GM21619 (cell line): ENCODE data around the gene MCF2L2.
"Not testable (repeated sequence)": the region's sequence is repeated elsewhere in the genome, so short reads cannot be mapped to it uniquely, and the experiment has no call there.

Experiments
- ATAC-seq: cut with Tn5 transposase; IDR thresholded peaks from one replicate; pipeline ENCODE4 v1.9.1; 2021; ENCODE audit not compliant: unreplicated experiment

The MCF2L2 gene

GRCh38 chr3:183443395-183444385 lies 15.3 kb upstream of the MCF2L2 start:
- ATAC-seq: no peak

DNA sequence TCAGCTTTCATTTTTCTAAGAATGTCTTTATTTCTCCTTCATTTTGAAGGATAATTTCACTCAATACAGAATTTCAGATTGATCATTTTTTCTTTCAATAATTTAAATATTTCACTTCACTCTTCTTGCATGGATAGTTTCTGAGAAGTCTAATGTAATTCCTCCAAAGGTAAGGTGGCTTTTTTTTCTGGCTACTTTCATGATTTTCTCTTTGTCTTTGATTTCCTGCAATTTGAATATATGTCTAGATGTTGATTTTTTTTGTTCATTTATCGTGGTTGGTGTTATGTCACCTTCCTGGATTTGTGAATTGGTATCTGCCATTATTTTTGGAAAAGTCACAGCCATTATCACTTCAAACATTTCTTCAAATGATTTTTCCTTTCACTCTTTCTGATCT lies 14.6 kb upstream of the MCF2L2 start:
- no peak for ATAC-seq

- ATAC-seq: not testable (repeated sequence)
These were observed 12.1 kb upstream of the MCF2L2 start for GRCh38 chr3:183440521-183440920.

DNA sequence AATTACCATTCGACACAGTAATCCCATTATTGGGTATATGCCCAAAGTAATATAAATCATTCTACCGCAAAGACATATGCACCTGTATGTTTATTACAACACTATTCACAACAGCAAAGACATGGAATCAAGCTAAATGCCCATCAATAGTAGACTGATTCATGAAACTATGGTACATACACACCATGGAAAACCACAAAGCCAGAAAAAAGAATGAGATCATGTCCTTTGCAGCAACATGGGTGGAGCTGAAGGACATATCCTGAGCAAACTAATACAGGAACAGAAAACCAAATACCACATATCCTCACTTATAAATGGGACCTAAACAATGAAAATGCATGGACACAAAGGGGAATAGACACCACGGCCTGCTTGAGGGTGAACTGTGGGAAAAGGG lies 11.1 kb upstream of the MCF2L2 start:
- ATAC-seq: no peak

- ATAC-seq: no peak
These were observed 10.3 kb upstream of the MCF2L2 start for GRCh38 chr3:183438735-183439134.

GRCh38 chr3:183437666-183438564 lies 9.5 kb upstream of the MCF2L2 start:
- no peak for ATAC-seq

GRCh38 chr3:183437061-183437460 lies 8.6 kb upstream of the MCF2L2 start:
- ATAC-seq: no peak

- ATAC-seq: peak; percentile 93
These were observed 7.2 kb upstream of the MCF2L2 start for GRCh38 chr3:183435661-183436060.

GRCh38 chr3:183434992-183435391 lies 6.6 kb upstream of the MCF2L2 start:
- no peak for ATAC-seq

GRCh38 chr3:183434503-183434902 lies 6.1 kb upstream of the MCF2L2 start:
- ATAC-seq: no peak

GRCh38 chr3:183430325-183430957 lies 2.0 kb upstream of the MCF2L2 start:
- no peak for ATAC-seq

DNA sequence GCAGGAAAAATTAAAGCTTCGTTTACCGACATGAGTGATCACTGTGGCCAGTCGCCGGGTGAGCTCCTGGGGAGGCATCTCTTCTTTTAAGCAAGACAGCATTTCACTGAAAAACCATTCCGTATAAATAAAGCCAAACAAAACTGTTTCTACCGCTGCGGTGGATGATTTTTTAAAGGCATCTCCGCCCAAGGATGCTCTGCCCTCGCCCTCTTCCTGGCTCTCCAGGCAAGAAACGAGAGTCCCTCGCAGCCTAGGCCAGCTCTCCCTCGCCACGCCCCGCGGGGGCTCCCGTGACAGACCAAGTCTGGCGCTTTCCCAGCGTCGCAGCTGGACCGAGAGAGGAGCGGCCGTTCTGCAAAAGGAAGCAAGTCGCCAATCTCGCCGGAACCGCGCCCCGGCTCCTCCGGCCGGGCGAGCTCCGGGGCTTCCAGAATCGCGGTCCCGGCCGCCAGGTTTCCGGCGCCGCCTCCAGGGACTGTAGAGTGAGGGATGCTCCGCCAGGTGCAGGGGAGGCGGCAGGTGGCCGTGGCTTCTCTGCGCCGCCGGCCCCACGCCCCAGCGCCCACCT lies 458 bp downstream of the MCF2L2 start:
- peak; percentile 46 for ATAC-seq

- ATAC-seq: no peak
These were observed 1.1 kb downstream of the MCF2L2 start for GRCh38 chr3:183427196-183427875.

DNA sequence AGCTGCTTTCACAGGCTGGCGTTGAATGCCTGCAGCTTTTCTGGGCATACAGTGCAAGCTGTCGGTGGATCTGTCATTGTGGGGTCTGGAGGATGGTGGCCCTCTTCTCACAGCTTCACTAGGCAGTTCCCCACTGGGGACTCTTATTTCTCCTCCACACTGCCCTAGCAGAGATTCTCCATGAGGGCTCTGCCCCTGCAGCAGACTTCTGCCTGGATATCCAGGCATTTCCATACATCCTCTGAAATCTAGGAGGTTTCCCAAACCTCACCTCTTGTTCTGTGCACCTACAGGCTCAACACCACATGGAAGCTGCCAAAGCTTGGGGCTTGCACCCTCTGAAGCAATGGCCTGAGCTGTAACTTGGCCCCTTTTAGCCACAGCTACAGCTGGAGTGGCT lies 9.6 kb downstream of the MCF2L2 start:
- ATAC-seq: not testable (repeated sequence)

- no peak for ATAC-seq
These were observed 17.1 kb downstream of the MCF2L2 start for GRCh38 chr3:183411216-183411922.

- no peak for ATAC-seq
These were observed 17.7 kb downstream of the MCF2L2 start for GRCh38 chr3:183410759-183411158.

DNA sequence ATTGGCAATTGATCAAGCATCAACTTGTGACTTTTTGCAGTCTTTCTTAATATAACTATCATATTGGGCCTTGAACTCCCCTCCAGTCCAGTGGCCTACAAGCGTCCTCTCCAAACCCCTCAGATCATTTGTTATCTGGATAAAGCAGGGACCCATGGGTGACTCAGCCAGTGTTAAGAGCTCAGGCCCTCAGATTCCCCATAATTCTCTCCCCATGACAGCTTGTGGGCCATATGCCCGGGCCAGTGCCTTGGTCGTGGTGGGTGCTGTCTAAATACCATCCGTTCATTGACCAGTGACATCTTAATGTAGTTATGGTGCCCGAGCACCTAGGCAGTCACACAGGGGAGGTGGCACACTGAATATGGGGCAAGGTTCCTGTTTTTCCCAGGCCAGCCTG lies 18.1 kb downstream of the MCF2L2 start:
- no peak for ATAC-seq

- ATAC-seq: no peak
These were observed 19.2 kb downstream of the MCF2L2 start for GRCh38 chr3:183409219-183409618.

GRCh38 chr3:183401678-183402077 lies 26.7 kb downstream of the MCF2L2 start:
- no peak for ATAC-seq

GRCh38 chr3:183400352-183400751 lies 28.1 kb downstream of the MCF2L2 start:
- ATAC-seq: no peak
